ENCODE results near the gene IL5. TPM values are rescaled to one million over a fixed set of nuclear protein-coding genes. Genes with fewer than 3 reads are reported as not detected.
A peak's percentile ranks its signal among the peaks of the same experiment; 100 is the strongest.
"Not testable (repeated sequence)": the region's sequence is repeated elsewhere in the genome, so short reads cannot be mapped to it uniquely, and the experiment has no call there.

The IL5 gene
- 1 to 10 TPM; 2.6 to 3.3 TPM for total RNA-seq

DNA sequence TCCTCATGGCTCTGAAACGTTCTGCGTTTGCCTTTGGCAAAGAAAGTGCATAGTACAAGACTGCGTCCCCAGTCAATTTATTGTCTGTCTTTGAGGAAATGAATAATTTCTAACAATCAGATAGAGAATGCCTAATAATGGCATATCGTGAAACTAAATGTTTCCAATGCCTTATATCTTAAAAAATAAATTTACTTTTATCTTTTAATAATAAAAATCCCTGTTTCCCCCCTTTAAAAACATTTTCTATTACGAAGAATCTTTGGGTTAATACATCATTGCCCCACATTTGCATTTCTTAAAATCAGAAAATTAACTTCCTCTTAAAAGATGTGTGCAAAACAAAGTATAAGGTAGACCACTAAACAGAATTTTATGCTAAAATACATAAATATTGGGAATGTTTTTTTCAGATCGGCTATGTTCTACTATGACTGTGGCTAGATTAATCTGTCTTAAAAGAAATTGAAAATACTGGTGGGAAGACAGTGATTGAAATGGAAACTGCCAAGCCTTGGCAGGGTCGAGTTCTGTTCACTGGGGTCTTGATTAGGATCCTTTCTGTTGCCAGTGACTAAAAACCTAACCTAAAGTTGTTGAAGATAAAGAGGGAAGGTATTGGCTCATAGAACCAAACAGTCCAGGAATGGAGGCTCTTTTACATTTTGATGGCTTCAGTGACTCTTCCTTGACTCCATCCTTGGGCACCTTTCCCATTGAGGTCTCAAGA lies at the start of gene IL5:
Gene IL5, minus strand, starts transcription at position 51 of the 730 bp plus-strand sequence. Its CDS starts 44 bp downstream, at position 7.
- CTCF ChIA-PET: interaction anchor here (1.5 kb wide), 1 partner anchor 17 kb away, joined by 3 read pairs; no protein-coding TSS in a partner anchor
- POLR2A ChIA-PET: interaction anchor here (0.6 to 0.7 kb wide), 2 partner anchors 127 to 174 kb away, joined by 3 to 6 read pairs; no protein-coding TSS in a partner anchor
- Mint-ChIP-seq H3K9me3 (no peaks in the 10 kb centered on the region), H3K4me1 (peaks cover 40% of the 10 kb centered on the region), H3K4me3 (no peak within 1 kb of the TSS), H3K27ac (peak within 1 kb of the TSS; percentile 50), H3K27me3 (peaks cover 2% of the 10 kb centered on the region), H3K36me3 (ENCODE audit: low read depth) (no peaks in the 10 kb centered on the region)
- DNase-seq: no peak

GRCh38 chr5:132592521-132592920 lies 49.2 kb upstream of the IL5 start:
- H3K27ac Mint-ChIP-seq: no peak overlapping the region
- H3K27me3 Mint-ChIP-seq: no peaks in the 10 kb centered on the region
- no peaks in the 10 kb centered on the region for H3K9me3 Mint-ChIP-seq
- ChIA-PET CTCF (interaction anchor here (1.2 to 1.7 kb wide), 3 partner anchors 22 to 228 kb away, joined by 3 to 16 read pairs (median 5); partner anchors contain the start of gene CCNI2), POLR2A (no interaction called here)
- H3K4me3 Mint-ChIP-seq: no peak overlapping the region
- H3K36me3 Mint-ChIP-seq (ENCODE audit: low read depth): peaks cover 51% of the 10 kb centered on the region
- peaks cover 2% of the 10 kb centered on the region for H3K4me1 Mint-ChIP-seq
- DNase-seq: no peak

DNA sequence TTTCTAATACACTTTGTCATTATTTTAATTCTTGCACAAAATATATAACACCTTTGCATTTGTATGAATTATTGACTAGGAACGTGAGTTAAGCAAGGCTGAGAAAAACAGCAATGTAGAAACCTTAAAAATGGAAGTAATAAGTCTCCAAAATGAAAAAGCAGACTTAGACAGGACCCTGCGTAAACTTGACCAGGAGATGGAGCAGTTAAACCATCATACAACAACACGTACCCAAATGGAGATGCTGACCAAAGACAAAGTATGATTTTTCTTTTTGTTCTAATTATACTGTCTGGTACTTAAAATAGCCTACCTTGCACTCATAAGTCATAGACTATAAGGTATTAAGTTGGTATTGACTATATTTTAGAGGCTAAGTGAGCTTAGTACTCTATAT lies 47.8 kb upstream of the IL5 start:
- POLR2A ChIA-PET: interaction anchor here (1.0 kb wide), 1 partner anchor 83 kb away, joined by 3 read pairs; no protein-coding TSS in a partner anchor
- Mint-ChIP-seq H3K9me3 (no peaks in the 10 kb centered on the region), H3K36me3 (ENCODE audit: low read depth) (peaks cover 46% of the 10 kb centered on the region), H3K4me1 (peaks cover 4% of the 10 kb centered on the region), H3K27ac (no peak overlapping the region), H3K4me3 (no peak overlapping the region), H3K27me3 (no peaks in the 10 kb centered on the region)
- no peak for DNase-seq
- CTCF ChIA-PET: interaction anchor here (1.0 to 1.7 kb wide), 6 partner anchors 21 to 292 kb away, joined by 3 to 16 read pairs (median 4); partner anchors contain the start of gene CCNI2

GRCh38 chr5:132589467-132589866 lies 46.1 kb upstream of the IL5 start:
- ChIA-PET POLR2A (no interaction called here), CTCF (interaction anchor here (1.2 kb wide), 1 partner anchor 231 kb away, joined by 4 read pairs; no protein-coding TSS in a partner anchor)
- Mint-ChIP-seq H3K4me3 (no peak overlapping the region), H3K27ac (no peak overlapping the region), H3K4me1 (peaks cover 9% of the 10 kb centered on the region), H3K27me3 (no peaks in the 10 kb centered on the region), H3K9me3 (no peaks in the 10 kb centered on the region), H3K36me3 (ENCODE audit: low read depth) (peaks cover 46% of the 10 kb centered on the region)
- no peak for DNase-seq

DNA sequence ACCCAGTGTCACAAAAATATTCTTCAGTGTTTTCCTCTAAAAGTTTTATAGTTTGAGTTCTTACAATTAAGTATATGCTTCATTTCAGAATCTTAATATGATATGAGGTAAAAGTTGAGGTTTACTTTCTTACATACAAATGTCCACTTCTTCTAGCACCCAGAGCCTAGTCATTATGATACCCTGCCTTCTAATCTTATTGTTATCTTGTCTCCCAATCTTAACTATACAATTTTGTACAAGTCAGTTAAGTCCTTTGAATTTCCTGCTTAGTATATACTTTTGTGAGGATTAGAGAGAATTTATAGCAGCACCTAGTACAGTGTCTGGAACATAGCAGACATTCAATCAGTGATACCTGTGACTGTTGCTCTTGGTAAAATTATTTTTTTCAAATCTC lies 42.7 kb upstream of the IL5 start:
- Mint-ChIP-seq H3K27me3 (no peaks in the 10 kb centered on the region), H3K36me3 (ENCODE audit: low read depth) (peaks cover 56% of the 10 kb centered on the region), H3K27ac (no peak overlapping the region), H3K9me3 (no peaks in the 10 kb centered on the region), H3K4me3 (no peak overlapping the region), H3K4me1 (peaks cover 9% of the 10 kb centered on the region)
- ChIA-PET CTCF (interaction anchor here (0.6 to 1.4 kb wide), 4 partner anchors 25 to 152 kb away, joined by 3 to 4 read pairs (median 4); partner anchors contain the start of gene KIF3A), POLR2A (no interaction called here)
- DNase-seq: no peak

DNA sequence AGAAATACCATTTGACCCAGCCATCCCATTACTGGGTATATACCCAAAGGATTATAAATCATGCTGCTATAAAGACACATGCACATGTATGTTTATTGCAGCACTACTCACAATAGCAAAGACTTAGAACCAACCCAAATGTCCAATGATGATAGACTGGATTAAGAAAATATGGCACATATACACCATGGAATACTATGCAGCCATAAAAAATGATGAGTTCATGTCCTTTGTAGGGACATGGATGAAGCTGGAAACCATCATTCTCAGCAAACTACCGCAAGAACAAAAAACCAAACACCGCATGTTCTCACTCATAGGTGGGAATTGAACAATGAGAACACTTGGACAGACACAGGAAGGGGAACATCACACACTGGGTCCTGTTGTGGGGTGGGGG lies 41.2 kb upstream of the IL5 start:
- H3K27me3 Mint-ChIP-seq, DNase-seq, H3K9me3 Mint-ChIP-seq, H3K4me1 Mint-ChIP-seq, H3K27ac Mint-ChIP-seq, POLR2A ChIA-PET, H3K4me3 Mint-ChIP-seq, CTCF ChIA-PET: not testable (repeated sequence)
- peaks cover 50% of the 10 kb centered on the region for H3K36me3 Mint-ChIP-seq (ENCODE audit: low read depth)

DNA sequence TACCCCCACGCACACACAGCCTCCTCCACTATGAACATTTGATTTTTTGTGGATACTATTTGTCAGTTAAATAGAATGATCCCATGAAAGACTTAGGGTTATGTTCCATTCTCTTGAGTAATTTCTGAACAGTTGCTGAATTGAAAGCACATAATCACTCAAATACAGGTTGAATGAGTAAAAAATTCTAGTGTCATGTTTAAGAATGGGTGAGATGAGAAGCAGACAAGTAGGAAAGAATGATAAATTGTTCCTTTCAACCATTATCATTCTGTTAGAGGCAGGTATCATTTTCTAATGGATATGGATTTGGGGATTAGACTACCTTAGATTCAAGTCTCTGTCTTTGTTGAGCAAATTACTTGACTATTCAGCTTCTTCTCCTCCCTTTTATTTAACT lies 32.8 kb upstream of the IL5 start:
- ChIA-PET CTCF (no interaction called here), POLR2A (no interaction called here)

GRCh38 chr5:132566657-132567056 lies 23.3 kb upstream of the IL5 start:
- H3K36me3 Mint-ChIP-seq (ENCODE audit: low read depth): peaks cover 43% of the 10 kb centered on the region
- no peak for DNase-seq
- H3K4me1 Mint-ChIP-seq: peaks cover 25% of the 10 kb centered on the region
- H3K9me3 Mint-ChIP-seq: peaks cover 4% of the 10 kb centered on the region
- ChIA-PET POLR2A (no interaction called here), CTCF (interaction anchor here (0.9 kb wide), 1 partner anchor 40 kb away, joined by 3 read pairs; no protein-coding TSS in a partner anchor)
- H3K4me3 Mint-ChIP-seq: no peak overlapping the region
- no peak overlapping the region for H3K27ac Mint-ChIP-seq
- H3K27me3 Mint-ChIP-seq: no peaks in the 10 kb centered on the region

More for the DNA sequence above, 32.8 kb upstream of the IL5 start:
- peaks cover 7% of the 10 kb centered on the region for H3K9me3 Mint-ChIP-seq
- no peaks in the 10 kb centered on the region for H3K27me3 Mint-ChIP-seq
- no peak overlapping the region for H3K4me3 Mint-ChIP-seq
- peaks cover 2% of the 10 kb centered on the region for H3K4me1 Mint-ChIP-seq
- no peak overlapping the region for H3K27ac Mint-ChIP-seq
- DNase-seq: no peak
- peaks cover 71% of the 10 kb centered on the region for H3K36me3 Mint-ChIP-seq (ENCODE audit: low read depth)

- H3K27me3 Mint-ChIP-seq, H3K4me3 Mint-ChIP-seq, CTCF ChIA-PET, DNase-seq, H3K9me3 Mint-ChIP-seq, H3K27ac Mint-ChIP-seq, POLR2A ChIA-PET: not testable (repeated sequence)
- peaks cover 28% of the 10 kb centered on the region for H3K36me3 Mint-ChIP-seq (ENCODE audit: low read depth)
- H3K4me1 Mint-ChIP-seq: peaks cover 24% of the 10 kb centered on the region
These were observed 21.2 kb upstream of the IL5 start for GRCh38 chr5:132564555-132564954.

- Mint-ChIP-seq H3K27me3 (no peaks in the 10 kb centered on the region), H3K4me1 (peaks cover 32% of the 10 kb centered on the region), H3K36me3 (ENCODE audit: low read depth) (peaks cover 23% of the 10 kb centered on the region), H3K9me3 (peaks cover 4% of the 10 kb centered on the region), H3K27ac (no peak overlapping the region), H3K4me3 (no peak overlapping the region)
- ChIA-PET CTCF (interaction anchor here (0.9 to 1.1 kb wide), 2 partner anchors 113 to 186 kb away, joined by 3 to 4 read pairs; partner anchors contain the start of gene CCNI2), POLR2A (interaction anchor here (0.9 to 1.0 kb wide), 2 partner anchors 30 to 176 kb away, joined by 3 to 4 read pairs; partner anchors contain the start of gene KIF3A)
- DNase-seq: peak; percentile 38
These were observed 18.3 kb upstream of the IL5 start for GRCh38 chr5:132561601-132562000.

DNA sequence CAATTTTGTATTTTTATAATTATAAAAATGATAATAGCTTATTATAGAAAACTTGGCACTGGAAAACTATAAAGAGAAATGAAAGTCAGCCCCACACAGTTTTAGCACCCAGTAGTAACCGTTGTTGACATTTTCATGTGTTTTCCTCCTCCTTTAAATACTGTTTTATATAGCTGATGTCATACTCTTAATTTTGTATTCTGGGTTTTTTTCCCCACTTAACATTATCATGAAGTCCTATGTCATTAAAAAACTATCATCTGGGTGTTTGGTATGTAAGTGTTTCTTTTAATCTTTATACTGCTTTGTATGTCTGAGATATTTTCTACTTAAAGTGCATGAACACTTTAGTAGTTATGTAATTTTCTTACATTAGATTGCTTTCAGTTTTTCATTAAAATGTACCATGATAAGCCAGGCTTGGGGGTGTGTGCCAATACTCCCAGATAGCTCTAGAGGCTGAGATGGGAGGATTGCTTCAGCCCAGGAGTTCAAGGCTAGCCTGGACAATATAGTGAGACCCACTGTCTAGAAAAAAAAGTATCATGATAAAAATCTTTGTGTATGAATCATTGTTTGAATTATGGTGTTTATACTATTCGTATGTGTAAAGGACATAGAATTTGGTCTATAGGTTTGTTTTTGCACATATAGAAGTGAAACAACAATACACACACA lies 16.2 kb upstream of the IL5 start:
- H3K9me3 Mint-ChIP-seq: no peaks in the 10 kb centered on the region
- peaks cover 28% of the 10 kb centered on the region for H3K4me1 Mint-ChIP-seq
- peaks cover 19% of the 10 kb centered on the region for H3K36me3 Mint-ChIP-seq (ENCODE audit: low read depth)
- no peak for DNase-seq
- ChIA-PET POLR2A (interaction anchor here (0.9 kb wide), 1 partner anchor 69 kb away, joined by 3 read pairs; the partner anchor contains the start of gene IRF1), CTCF (interaction anchor here (0.9 to 1.2 kb wide), 2 partner anchors 32 to 188 kb away, joined by 3 to 6 read pairs; partner anchors contain the start of gene CCNI2)
- peak overlapping the region; percentile 46 for H3K4me3 Mint-ChIP-seq
- H3K27ac Mint-ChIP-seq: no peak overlapping the region
- no peaks in the 10 kb centered on the region for H3K27me3 Mint-ChIP-seq

GRCh38 chr5:132557478-132558172 lies 14.3 kb upstream of the IL5 start:
- H3K4me1 Mint-ChIP-seq: peaks cover 28% of the 10 kb centered on the region
- CTCF ChIA-PET: interaction anchor here (1.1 to 1.6 kb wide), 3 partner anchors 117 to 263 kb away, joined by 3 to 4 read pairs (median 3); no protein-coding TSS in a partner anchor
- no peaks in the 10 kb centered on the region for H3K27me3 Mint-ChIP-seq
- peak overlapping the region; percentile 83 for H3K27ac Mint-ChIP-seq
- no peaks in the 10 kb centered on the region for H3K9me3 Mint-ChIP-seq
- H3K36me3 Mint-ChIP-seq (ENCODE audit: low read depth): peaks cover 19% of the 10 kb centered on the region
- POLR2A ChIA-PET: interaction anchor here (0.5 to 2.6 kb wide), 17 partner anchors 11 to 454 kb away, joined by 3 to 12 read pairs (median 4); partner anchors contain the start of genes CCNI2, IL4, IRF1 and KIF3A
- H3K4me3 Mint-ChIP-seq: peak overlapping the region; percentile 96
- DNase-seq: peak; percentile 39

Measured in activated CD4-positive, alpha-beta memory T cell treated with anti-CD3 and anti-CD28 coated beads, Interleukin-2, amount 10 ng/mL, durations not matched to agents 7 days and 5 days (primary cell).